OCI-LY3 (cell line): ENCODE measurements around the gene AKAP12.

Experiments
- H2AFZ ChIP-seq: fragments of 200-600, 300-600 bp; shearing (Covaris generic); 2 replicates; pipeline ENCODE4 v1.6.0; 2014; ENCODE audit warnings: antibody characterized with exemption, low read depth, low read length
- H3K27ac ChIP-seq: fragments of 200-600, 300-600 bp; sonication (generic); 2 replicates; pipeline ENCODE4 v1.5.1; 2014; ENCODE audit warnings: mild to moderate bottlenecking, low read length, moderate library complexity, mixed read lengths
- H3K27me3 ChIP-seq: fragments of 200-600, 300-600 bp; sonication (generic); 2 replicates; pipeline ENCODE4 v1.6.1; 2014; ENCODE audit warnings: low read depth, low read length, mixed read lengths
- H3K36me3 ChIP-seq: fragments of 200-600, 300-600 bp; sonication (generic); replicated peaks from 2 replicates; pipeline ENCODE3; 2014; ENCODE audit warnings: low read depth, low read length, mixed read lengths
- H3K4me1 ChIP-seq: fragments of 300-600, 200-600 bp; sonication (generic); 2 replicates; pipeline ENCODE4 v1.6.1; 2014; ENCODE audit warnings: low read length, mixed read lengths
- H3K4me2 ChIP-seq: fragments of 200-600, 300-600 bp; sonication (generic); 2 replicates; pipeline ENCODE4 v1.6.1; 2014; ENCODE audit warnings: low read length, mixed read lengths
- H3K4me3 ChIP-seq: fragments of 300-600, 200-600 bp; sonication (generic); 2 replicates; pipeline ENCODE4 v1.5.1; 2014; ENCODE audit warnings: antibody characterized with exemption, mild to moderate bottlenecking, low read length, moderate library complexity
- H3K79me2 ChIP-seq: fragments of 300-600, 200-600 bp; shearing (Covaris generic); 2 replicates; pipeline ENCODE4 v1.6.1; 2014; ENCODE audit warnings: mild to moderate bottlenecking, low read length, mixed read lengths
- H3K9ac ChIP-seq: fragments of 300-600, 200-600 bp; shearing (Covaris generic); 2 replicates; pipeline ENCODE4 v1.6.0; 2014; ENCODE audit warnings: mild to moderate bottlenecking, low read length, moderate library complexity
- H3K9me3 ChIP-seq: fragments of 200-600, 300-600 bp; shearing (Covaris generic); 2 replicates; pipeline ENCODE4 v1.6.1; 2014; ENCODE audit warnings: low read length, mixed read lengths; ENCODE audit not compliant: insufficient read depth
- H4K20me1 ChIP-seq: fragments of 200-600, 300-600 bp; sonication (generic); 2 replicates; pipeline ENCODE4 v1.6.1; 2016; ENCODE audit warnings: low read length, mixed read lengths; ENCODE audit not compliant: insufficient read depth
- EZH2phosphoT487 ChIP-seq: fragments of 200-600 bp; shearing (Covaris generic); IDR thresholded peaks from 2 replicates; pipeline ENCODE4 v1.6.1; 2018; ENCODE audit warnings: antibody characterized with exemption, mixed run types, low read depth
- TF ChIP-seq, protein P1 (sequence below): fragments of 200-600, 300-600 bp; sonication (generic); IDR thresholded peaks from 2 replicates; pipeline ENCODE4 v1.5.1; 2014; ENCODE audit warnings: antibody characterized with exemption, low read length, low read depth

AKAP12 gene

GRCh38 chr6:151241853-151242252, 2.1 kb downstream of the AKAP12 start:
- no peak overlapping the region for H2AFZ ChIP-seq
- 0 out of 2 replicates have a peak overlapping the region, but pooled peaks have one; percentile 86 for H3K4me3 ChIP-seq
- H3K9ac ChIP-seq = no peak overlapping the region
- H3K4me1 ChIP-seq = peaks cover 10% of the 10 kb centered on the region; the same call in 1 of the 2 replicates
- no peak overlapping the region for H3K27ac ChIP-seq
- peaks cover 31% of the 10 kb centered on the region for H3K79me2 ChIP-seq
- no peaks in the 10 kb centered on the region for H3K36me3 ChIP-seq
- H3K4me2 ChIP-seq = peak overlapping the region; percentile 86
- H3K9me3 ChIP-seq = no peaks in the 10 kb centered on the region
- TF ChIP-seq, protein P1, sequence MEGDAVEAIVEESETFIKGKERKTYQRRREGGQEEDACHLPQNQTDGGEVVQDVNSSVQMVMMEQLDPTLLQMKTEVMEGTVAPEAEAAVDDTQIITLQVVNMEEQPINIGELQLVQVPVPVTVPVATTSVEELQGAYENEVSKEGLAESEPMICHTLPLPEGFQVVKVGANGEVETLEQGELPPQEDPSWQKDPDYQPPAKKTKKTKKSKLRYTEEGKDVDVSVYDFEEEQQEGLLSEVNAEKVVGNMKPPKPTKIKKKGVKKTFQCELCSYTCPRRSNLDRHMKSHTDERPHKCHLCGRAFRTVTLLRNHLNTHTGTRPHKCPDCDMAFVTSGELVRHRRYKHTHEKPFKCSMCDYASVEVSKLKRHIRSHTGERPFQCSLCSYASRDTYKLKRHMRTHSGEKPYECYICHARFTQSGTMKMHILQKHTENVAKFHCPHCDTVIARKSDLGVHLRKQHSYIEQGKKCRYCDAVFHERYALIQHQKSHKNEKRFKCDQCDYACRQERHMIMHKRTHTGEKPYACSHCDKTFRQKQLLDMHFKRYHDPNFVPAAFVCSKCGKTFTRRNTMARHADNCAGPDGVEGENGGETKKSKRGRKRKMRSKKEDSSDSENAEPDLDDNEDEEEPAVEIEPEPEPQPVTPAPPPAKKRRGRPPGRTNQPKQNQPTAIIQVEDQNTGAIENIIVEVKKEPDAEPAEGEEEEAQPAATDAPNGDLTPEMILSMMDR = no peak
- TF ChIP-seq EZH2phosphoT487 = no peak
- no peaks in the 10 kb centered on the region for H3K27me3 ChIP-seq
- H4K20me1 ChIP-seq = no peaks in the 10 kb centered on the region; the same call in 1 of the 2 replicates

GRCh38 chr6:151242420-151242861, 2.7 kb downstream of the AKAP12 start:
- H3K9me3 ChIP-seq = no peaks in the 10 kb centered on the region
- H3K4me1 ChIP-seq = peaks cover 12% of the 10 kb centered on the region
- no peak overlapping the region for H3K27ac ChIP-seq
- peaks cover 32% of the 10 kb centered on the region for H3K79me2 ChIP-seq
- no peak overlapping the region for H2AFZ ChIP-seq
- no peak overlapping the region for H3K4me2 ChIP-seq
- TF ChIP-seq EZH2phosphoT487 = no peak
- TF ChIP-seq, protein P1 = no peak
- no peaks in the 10 kb centered on the region for H3K36me3 ChIP-seq
- no peak overlapping the region for H3K9ac ChIP-seq
- H3K4me3 ChIP-seq = no peak overlapping the region
- peaks cover under 1% of the 10 kb centered on the region for H4K20me1 ChIP-seq
- H3K27me3 ChIP-seq = no peaks in the 10 kb centered on the region

- Histone ChIP-seq H2AFZ (no peak overlapping the region), H3K9ac (no peak overlapping the region), H3K36me3 (no peaks in the 10 kb centered on the region), H3K79me2 (peaks cover 41% of the 10 kb centered on the region), H3K27ac (no peak overlapping the region), H4K20me1 (peaks cover 3% of the 10 kb centered on the region), H3K9me3 (no peaks in the 10 kb centered on the region), H3K4me3 (no peak overlapping the region), H3K4me1 (peaks cover 19% of the 10 kb centered on the region), H3K27me3 (no peaks in the 10 kb centered on the region), H3K4me2 (no peak overlapping the region)
- no peak for TF ChIP-seq EZH2phosphoT487
Measured at GRCh38 chr6:151243481-151243880, 3.7 kb downstream of the AKAP12 start.

DNA sequence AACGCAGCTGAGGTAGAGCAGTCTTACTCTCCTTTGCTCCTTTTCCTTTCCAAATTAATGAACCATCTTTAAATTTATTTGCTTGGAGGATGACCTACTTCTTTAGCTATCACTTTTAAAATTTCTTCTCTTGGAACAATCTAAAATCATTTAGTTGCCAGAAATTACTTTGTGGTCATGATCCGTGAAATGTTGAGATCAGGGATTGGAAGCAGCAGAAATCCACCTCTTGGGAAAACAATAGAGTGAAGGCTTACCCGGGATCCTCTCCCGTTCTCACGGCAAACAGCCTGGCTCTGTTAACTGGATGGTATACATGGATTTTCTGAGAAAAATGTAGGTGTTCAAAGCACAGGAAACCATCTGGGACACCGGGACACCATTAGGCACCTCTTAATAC, 7.7 kb downstream of the AKAP12 start:
- Histone ChIP-seq H3K9ac (no peak overlapping the region), H3K4me3 (no peak overlapping the region), H3K4me1 (peaks cover 8% of the 10 kb centered on the region), H3K9me3 (no peaks in the 10 kb centered on the region), H3K36me3 (no peaks in the 10 kb centered on the region), H3K79me2 (peaks cover 27% of the 10 kb centered on the region), H2AFZ (no peak overlapping the region), H3K27me3 (no peaks in the 10 kb centered on the region), H3K4me2 (peak overlapping the region; percentile 30), H4K20me1 (peaks cover 3% of the 10 kb centered on the region), H3K27ac (no peak overlapping the region)
- TF ChIP-seq EZH2phosphoT487 = no peak
- TF ChIP-seq, protein P1 = no peak
